Osteocyte (in vitro differentiated cells): ENCODE results near the gene ANAPC13. TPM values are rescaled to one million over a fixed set of nuclear protein-coding genes. Genes with fewer than 3 reads are reported as not detected.

Experiments used
- DNase-seq: peaks from one replicate; pipeline ENCODE4 v3.0.0; 2021; ENCODE audit warnings: mixed read lengths; ENCODE audit not compliant: unreplicated experiment; ENCODE audit errors: extremely low spot score
- H3K27ac Mint-ChIP-seq: one replicate; pipeline ENCODE4 v1.8.0; 2021; ENCODE audit warnings: mild to moderate bottlenecking, mixed read lengths; ENCODE audit not compliant: unreplicated experiment
- H3K27me3 Mint-ChIP-seq: one replicate; pipeline ENCODE4 v1.8.0; 2021; ENCODE audit warnings: mixed read lengths; ENCODE audit not compliant: unreplicated experiment
- H3K36me3 Mint-ChIP-seq: one replicate; pipeline ENCODE4 v1.8.0; 2021; ENCODE audit warnings: mixed read lengths; ENCODE audit not compliant: unreplicated experiment
- H3K4me1 Mint-ChIP-seq: one replicate; pipeline ENCODE4 v1.8.0; 2021; ENCODE audit warnings: mixed read lengths; ENCODE audit not compliant: unreplicated experiment
- H3K4me3 Mint-ChIP-seq: one replicate; pipeline ENCODE4 v1.8.0; 2021; ENCODE audit warnings: mild to moderate bottlenecking, moderate library complexity, mixed read lengths; ENCODE audit not compliant: unreplicated experiment
- H3K9me3 Mint-ChIP-seq: one replicate; pipeline ENCODE4 v1.8.0; 2021; ENCODE audit warnings: mixed read lengths; ENCODE audit not compliant: unreplicated experiment
- CTCF ChIP-seq: fragments of 200-600 bp; sonication (generic); IDR thresholded peaks from 2 replicates; pipeline ENCODE4 v1.5.0; 2021; ENCODE audit warnings: antibody characterized with exemption, mild to moderate bottlenecking, moderate library complexity
- long read RNA-seq: library from polyadenylated mRNA; unstranded; transcript quantifications from one replicate; pipeline ENCODE4 v2.0.0, GENCODE V29; 2021
- total RNA-seq: library from RNA; stranded (reverse); gene quantifications from 2 replicates; pipeline ENCODE4 v1.2.1, GENCODE V29; 2021

Gene ANAPC13
- 83.8 and 89.4 TPM in 2 replicates for total RNA-seq
- long read RNA-seq, transcript ANAPC13-204 (3 exons, 1,840 nt) = minor isoform, 198 of 486 reads
- long read RNA-seq, transcript ANAPC13-201 (3 exons, 1,209 nt) = major isoform, 263 of 486 reads
- long read RNA-seq, transcript ANAPC13-206 (3 exons, 1,420 nt) = minor isoform, 12 of 486 reads
- long read RNA-seq, partial matches to known transcripts = 2 of 486 reads
- long read RNA-seq, other reads (novel, unspliced or antisense) = 9 of 486 reads

GRCh38 chr3:134485718-134486576 is at the start of gene ANAPC13, which contains the start of gene CEP63:
Gene ANAPC13, minus strand, starts transcription at chr3:134485985. Its CDS starts 3,081 bp downstream, at chr3:134482904.
Gene CEP63, plus strand, starts transcription at chr3:134486057. Its CDS starts 9,264 bp downstream, at chr3:134495321.
- Mint-ChIP-seq H3K9me3 (peaks cover 3% of the 10 kb centered on the region), H3K4me3 (peak within 1 kb of the TSS; percentile 91), H3K4me1 (peaks cover 44% of the 10 kb centered on the region), H3K36me3 (peaks cover 18% of the 10 kb centered on the region), H3K27me3 (no peaks in the 10 kb centered on the region), H3K27ac (peak within 1 kb of the TSS; percentile 97)
- peak; percentile 97 for DNase-seq
- TF ChIP-seq CTCF = no peak

- Mint-ChIP-seq H3K27me3 (no peaks in the 10 kb centered on the region), H3K36me3 (peaks cover 25% of the 10 kb centered on the region), H3K4me3 (no peak overlapping the region), H3K9me3 (no peaks in the 10 kb centered on the region), H3K4me1 (no peaks in the 10 kb centered on the region), H3K27ac (no peak overlapping the region)
- TF ChIP-seq CTCF = no peak
- no peak for DNase-seq
These were observed 49.6 kb upstream of the ANAPC13 start for GRCh38 chr3:134535186-134535970.

GRCh38 chr3:134533493-134533892 is 47.7 kb upstream of the ANAPC13 start:
- peaks cover 18% of the 10 kb centered on the region for H3K36me3 Mint-ChIP-seq
- TF ChIP-seq CTCF = no peak
- H3K9me3 Mint-ChIP-seq = no peaks in the 10 kb centered on the region
- no peak overlapping the region for H3K4me3 Mint-ChIP-seq
- no peaks in the 10 kb centered on the region for H3K27me3 Mint-ChIP-seq
- no peak overlapping the region for H3K27ac Mint-ChIP-seq
- no peak for DNase-seq
- no peaks in the 10 kb centered on the region for H3K4me1 Mint-ChIP-seq

- H3K27me3 Mint-ChIP-seq = no peaks in the 10 kb centered on the region
- no peak for TF ChIP-seq CTCF
- H3K4me3 Mint-ChIP-seq = no peak overlapping the region
- H3K4me1 Mint-ChIP-seq = no peaks in the 10 kb centered on the region
- peaks cover 37% of the 10 kb centered on the region for H3K9me3 Mint-ChIP-seq
- H3K36me3 Mint-ChIP-seq = peaks cover 35% of the 10 kb centered on the region
- no peak for DNase-seq
- no peak overlapping the region for H3K27ac Mint-ChIP-seq
These were observed 41.9 kb upstream of the ANAPC13 start for GRCh38 chr3:134527538-134528186.
